H9 (cell line): ENCODE data around the gene GRIK3. TPM values are rescaled to one million over a fixed set of nuclear protein-coding genes. Genes with fewer than 3 reads are reported as not detected.

Experiments
- DNase-seq: peaks from one replicate; pipeline ENCODE4 v3.0.0-alpha.2; 2017
- H2AFZ ChIP-seq: one replicate; pipeline ENCODE4 v1.6.1; 2013; ENCODE audit warnings: mild to moderate bottlenecking, low read length, control low read depth, moderate library complexity
- H2AK5ac ChIP-seq: 2 replicates; pipeline ENCODE4 v1.6.1; 2013; ENCODE audit warnings: low read length, control low read depth, mixed read lengths; ENCODE audit not compliant: insufficient read length
- H2BK120ac ChIP-seq: one replicate; pipeline ENCODE4 v1.6.1; 2013; ENCODE audit warnings: low read depth, mild to moderate bottlenecking, low read length, control low read depth, inconsistent platforms; ENCODE audit not compliant: poor library complexity, severe bottlenecking
- H2BK12ac ChIP-seq: 2 replicates; pipeline ENCODE4 v1.6.1; 2013; ENCODE audit warnings: low read length, control low read depth, mixed read lengths, low read depth; ENCODE audit not compliant: insufficient read length
- H2BK15ac ChIP-seq: 2 replicates; pipeline ENCODE4 v1.6.1; 2013; ENCODE audit warnings: low read depth, low read length, control low read depth
- H2BK20ac ChIP-seq: one replicate; pipeline ENCODE4 v1.6.1; 2013; ENCODE audit warnings: low read depth, mild to moderate bottlenecking, low read length, control low read depth, inconsistent platforms; ENCODE audit not compliant: poor library complexity, severe bottlenecking
- H2BK5ac ChIP-seq: 2 replicates; pipeline ENCODE4 v1.6.1; 2013; ENCODE audit warnings: low read length, control low read depth, mixed read lengths; ENCODE audit not compliant: insufficient read length
- H3K14ac ChIP-seq: 2 replicates; pipeline ENCODE4 v1.6.1; 2013; ENCODE audit warnings: low read length, control low read depth; ENCODE audit not compliant: insufficient read depth
- H3K18ac ChIP-seq: 2 replicates; pipeline ENCODE4 v1.6.1; 2013; ENCODE audit warnings: low read depth, mild to moderate bottlenecking, mixed read lengths, low read length, control low read depth; ENCODE audit not compliant: insufficient read length
- H3K23ac ChIP-seq: 2 replicates; pipeline ENCODE4 v1.6.1; 2013; ENCODE audit warnings: low read length, control low read depth, mixed read lengths, low read depth; ENCODE audit not compliant: insufficient read length
- H3K23me2 ChIP-seq: 2 replicates; pipeline ENCODE4 v1.6.1; 2013; ENCODE audit warnings: low read depth, mild to moderate bottlenecking, mixed read lengths, low read length, control low read depth; ENCODE audit not compliant: insufficient read length, poor library complexity, severe bottlenecking
- H3K27ac ChIP-seq: 2 replicates; pipeline ENCODE4 v1.5.1; 2013; ENCODE audit warnings: low read length, control low read depth, mixed read lengths, low read depth; ENCODE audit not compliant: insufficient read length
- H3K27me3 ChIP-seq: 2 replicates; pipeline ENCODE4 v1.6.1; 2013; ENCODE audit warnings: low read length, control low read depth, inconsistent platforms; ENCODE audit not compliant: insufficient read depth
- H3K4ac ChIP-seq: 2 replicates; pipeline ENCODE4 v1.6.1; 2013; ENCODE audit warnings: low read depth, mild to moderate bottlenecking, control low read depth, inconsistent platforms, low read length, moderate library complexity
- H3K4me1 ChIP-seq: 2 replicates; pipeline ENCODE4 v1.6.1; 2013; ENCODE audit warnings: low read length, control low read depth, inconsistent platforms; ENCODE audit not compliant: insufficient read depth
- H3K4me2 ChIP-seq: 2 replicates; pipeline ENCODE4 v1.6.1; 2013; ENCODE audit warnings: low read length, control low read depth, mixed read lengths; ENCODE audit not compliant: insufficient read length, insufficient read depth
- H3K56ac ChIP-seq: 2 replicates; pipeline ENCODE4 v1.6.1; 2013; ENCODE audit warnings: low read depth, mild to moderate bottlenecking, mixed read lengths, low read length, control low read depth; ENCODE audit not compliant: insufficient read length
- H3K79me1 ChIP-seq: 2 replicates; pipeline ENCODE4 v1.6.1; 2013; ENCODE audit warnings: low read depth, mild to moderate bottlenecking, moderate library complexity, low read length, control low read depth, inconsistent platforms; ENCODE audit not compliant: insufficient read depth, poor library complexity, severe bottlenecking
- H3K79me2 ChIP-seq: 2 replicates; pipeline ENCODE4 v1.6.1; 2013; ENCODE audit warnings: low read length, control low read depth, inconsistent platforms; ENCODE audit not compliant: insufficient read depth
- H3K9ac ChIP-seq: 2 replicates; pipeline ENCODE4 v1.6.1; 2013; ENCODE audit warnings: low read length, control low read depth, mixed read lengths; ENCODE audit not compliant: insufficient read length; ENCODE audit errors: extremely low read depth
- H3K9me3 ChIP-seq: one replicate; pipeline ENCODE4 v1.6.1; 2013; ENCODE audit warnings: low read depth, low read length, inconsistent platforms; ENCODE audit not compliant: control insufficient read depth
- H3T11ph ChIP-seq: one replicate; pipeline ENCODE4 v1.6.1; 2013; ENCODE audit warnings: mild to moderate bottlenecking, low read length, control low read depth, inconsistent platforms
- H4K20me1 ChIP-seq: one replicate; pipeline ENCODE4 v1.6.1; 2013; ENCODE audit not compliant: control insufficient read depth, insufficient read length, insufficient read depth
- H4K5ac ChIP-seq: 2 replicates; pipeline ENCODE4 v1.6.1; 2013; ENCODE audit warnings: low read depth, mild to moderate bottlenecking, mixed read lengths, low read length, control low read depth; ENCODE audit not compliant: insufficient read length
- H4K8ac ChIP-seq: replicated peaks from 2 replicates; pipeline ENCODE4 v1.6.1; 2013; ENCODE audit warnings: low read length, control low read depth, mixed read lengths, low read depth; ENCODE audit not compliant: insufficient read length
- H4K91ac ChIP-seq: 2 replicates; pipeline ENCODE4 v1.6.1; 2013; ENCODE audit warnings: low read depth, mild to moderate bottlenecking, moderate library complexity, mixed read lengths, low read length, control low read depth; ENCODE audit not compliant: insufficient read length
- H3K27ac Mint-ChIP-seq, 3 experiments: 2 replicates in 2 of 3; 3 replicates in 1 of 3; pipeline ENCODE4 v1.8.0; 2020 to 2021; ENCODE audit warnings: mixed read lengths in 3 of 3, mild to moderate bottlenecking in 1 of 3, moderate library complexity in 1 of 3
- H3K27me3 Mint-ChIP-seq: 2 replicates; pipeline ENCODE4 v1.8.0; 2021; ENCODE audit warnings: low read depth, mild to moderate bottlenecking, moderate library complexity, mixed read lengths
- H3K36me3 Mint-ChIP-seq, 3 experiments: 2 replicates in 2 of 3; 3 replicates in 1 of 3; pipeline ENCODE4 v1.8.0; 2020 to 2021; ENCODE audit warnings: low read depth in 3 of 3, mixed read lengths in 3 of 3; ENCODE audit not compliant: insufficient read depth in 1 of 3
- H3K4me1 Mint-ChIP-seq, 2 experiments: 2 replicates each; pipeline ENCODE4 v1.8.0; 2020; ENCODE audit warnings: mixed read lengths in 2 of 2
- H3K4me3 Mint-ChIP-seq, 2 experiments: 2 replicates in 1 of 2; 3 replicates in 1 of 2; pipeline ENCODE4 v1.8.0; 2020 to 2021; ENCODE audit warnings: mild to moderate bottlenecking in 2 of 2, mixed read lengths in 2 of 2, moderate library complexity in 1 of 2
- H3K9me3 Mint-ChIP-seq, 2 experiments: 2 replicates in 1 of 2; 3 replicates in 1 of 2; pipeline ENCODE4 v1.8.0; 2020; ENCODE audit warnings: mild to moderate bottlenecking in 2 of 2, mixed read lengths in 2 of 2, moderate library complexity in 1 of 2
- total RNA-seq: library from RNA; stranded (reverse); gene quantifications from 2 replicates; pipeline ENCODE4 v1.2.1, GENCODE V29; 2021
- TF ChIP-seq, protein P1 (sequence below): fragments of 200-600 bp; sonication (generic); conservative IDR thresholded peaks from 3 replicates; pipeline ENCODE4 v1.8.0; 2021; ENCODE audit warnings: antibody characterized with exemption, mild to moderate bottlenecking

GRIK3 gene
- total RNA-seq, 1 experiment from 2014 or later = 1.7 TPM

DNA sequence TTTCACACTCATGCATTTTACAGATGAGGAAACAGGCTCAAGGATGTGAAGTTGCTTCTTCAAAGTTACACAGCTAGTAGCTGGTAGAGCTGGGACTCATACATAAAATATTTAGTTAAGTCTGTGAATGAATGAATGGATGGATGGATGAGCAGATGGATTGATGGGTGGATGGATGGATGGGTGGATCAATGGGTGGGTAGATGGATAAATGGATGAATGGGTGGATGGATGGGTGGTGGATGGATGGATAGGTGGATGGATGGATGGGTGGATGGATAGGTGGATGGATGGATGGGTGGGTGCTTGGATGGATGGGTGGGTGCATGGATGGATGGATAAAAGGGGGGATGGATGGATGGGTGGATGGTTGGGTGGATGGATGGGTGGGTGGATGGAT lies 240.9 kb downstream of the GRIK3 start:
- Mint-ChIP-seq H3K36me3 (no peaks in the 10 kb centered on the region; a peak in 1 of 7 replicates), H3K27me3 (peaks cover 4% of the 10 kb centered on the region)

More for the DNA sequence above, 240.9 kb downstream of the GRIK3 start:
- Histone ChIP-seq H3K4me1 (no peaks in the 10 kb centered on the region), H3K56ac (no peak overlapping the region), H4K8ac (no peak overlapping the region), H4K5ac (no peak overlapping the region), H4K20me1 (no peaks in the 10 kb centered on the region), H2BK5ac (no peak overlapping the region), H2AK5ac (no peak overlapping the region), H3K4ac (no peak overlapping the region), H3K79me2 (no peaks in the 10 kb centered on the region), H3T11ph (no peak overlapping the region), H3K14ac (no peak overlapping the region), H3K4me2 (no peak overlapping the region), H3K23ac (no peak overlapping the region), H3K9ac (no peak overlapping the region), H3K27me3 (no peaks in the 10 kb centered on the region), H2BK120ac (no peak overlapping the region), H4K91ac (no peak overlapping the region), H3K23me2 (no peaks in the 10 kb centered on the region), H2BK12ac (no peak overlapping the region), H2AFZ (no peak overlapping the region), H3K79me1 (no peaks in the 10 kb centered on the region), H2BK20ac (no peak overlapping the region), H3K9me3 (no peaks in the 10 kb centered on the region), H3K27ac (no peak overlapping the region), H2BK15ac (no peak overlapping the region), H3K18ac (no peak overlapping the region)
- TF ChIP-seq, protein P1, sequence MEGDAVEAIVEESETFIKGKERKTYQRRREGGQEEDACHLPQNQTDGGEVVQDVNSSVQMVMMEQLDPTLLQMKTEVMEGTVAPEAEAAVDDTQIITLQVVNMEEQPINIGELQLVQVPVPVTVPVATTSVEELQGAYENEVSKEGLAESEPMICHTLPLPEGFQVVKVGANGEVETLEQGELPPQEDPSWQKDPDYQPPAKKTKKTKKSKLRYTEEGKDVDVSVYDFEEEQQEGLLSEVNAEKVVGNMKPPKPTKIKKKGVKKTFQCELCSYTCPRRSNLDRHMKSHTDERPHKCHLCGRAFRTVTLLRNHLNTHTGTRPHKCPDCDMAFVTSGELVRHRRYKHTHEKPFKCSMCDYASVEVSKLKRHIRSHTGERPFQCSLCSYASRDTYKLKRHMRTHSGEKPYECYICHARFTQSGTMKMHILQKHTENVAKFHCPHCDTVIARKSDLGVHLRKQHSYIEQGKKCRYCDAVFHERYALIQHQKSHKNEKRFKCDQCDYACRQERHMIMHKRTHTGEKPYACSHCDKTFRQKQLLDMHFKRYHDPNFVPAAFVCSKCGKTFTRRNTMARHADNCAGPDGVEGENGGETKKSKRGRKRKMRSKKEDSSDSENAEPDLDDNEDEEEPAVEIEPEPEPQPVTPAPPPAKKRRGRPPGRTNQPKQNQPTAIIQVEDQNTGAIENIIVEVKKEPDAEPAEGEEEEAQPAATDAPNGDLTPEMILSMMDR = no peak
- no peak for DNase-seq
- Mint-ChIP-seq H3K27ac (no peak overlapping the region), H3K4me3 (no peak overlapping the region), H3K4me1 (peaks cover 7 to 9% of the 10 kb centered on the region in 2 experiments), H3K9me3 (peaks cover 0 to 8% of the 10 kb centered on the region in 2 experiments; a peak in 3 of 5 replicates)
